ENCODE data around the gene CREB5.
A peak's percentile ranks its signal among the peaks of the same experiment; 100 is the strongest.

CREB5 gene

DNA sequence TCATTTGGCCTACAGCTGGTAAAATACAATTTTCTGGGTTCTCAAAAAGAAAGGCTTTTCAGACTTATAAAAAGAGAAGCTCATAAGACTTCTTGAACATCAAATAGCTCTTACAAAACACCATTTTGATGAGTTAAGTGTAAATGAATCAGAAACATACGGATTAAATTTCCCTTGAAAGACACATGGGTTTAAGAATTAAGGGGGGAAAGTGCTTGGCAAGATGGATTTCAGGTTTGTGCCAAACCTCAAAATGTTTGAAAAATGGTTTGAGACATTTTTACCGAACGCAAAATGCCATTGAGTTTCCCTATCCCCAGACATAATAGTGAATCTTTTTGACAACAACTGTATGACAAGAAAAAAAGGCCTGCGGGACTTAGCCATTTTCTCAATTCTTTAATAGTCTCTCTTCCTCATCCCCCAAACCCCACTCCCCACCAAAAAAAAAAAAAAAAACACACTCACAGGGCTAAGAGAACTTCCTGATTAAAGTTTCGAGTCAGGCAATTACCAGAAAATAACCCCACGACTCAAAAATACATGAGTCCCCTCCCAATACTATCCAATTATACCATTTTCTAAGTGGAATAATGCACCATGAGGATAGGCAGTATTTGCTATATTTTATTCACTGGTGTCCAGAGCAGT, 285.7 kb downstream of the CREB5 start:
- Histone ChIP-seq H3K36me3 (replicated peaks) (no peaks in the 10 kb centered on the region), H3K27me3 (ENCODE audit: low read depth) (no peaks in the 10 kb centered on the region), H3K4me1 (peaks cover 8% of the 10 kb centered on the region), H3K4me3 (no peak overlapping the region), H3K9me3 (no peaks in the 10 kb centered on the region)
- DNase-seq (ENCODE audit: low spot score in 2 of 2), result no peak
- in situ Hi-C loops (cut with MboI; ENCODE audit: low sequenced_read_pairs), result no loop called here

DNA sequence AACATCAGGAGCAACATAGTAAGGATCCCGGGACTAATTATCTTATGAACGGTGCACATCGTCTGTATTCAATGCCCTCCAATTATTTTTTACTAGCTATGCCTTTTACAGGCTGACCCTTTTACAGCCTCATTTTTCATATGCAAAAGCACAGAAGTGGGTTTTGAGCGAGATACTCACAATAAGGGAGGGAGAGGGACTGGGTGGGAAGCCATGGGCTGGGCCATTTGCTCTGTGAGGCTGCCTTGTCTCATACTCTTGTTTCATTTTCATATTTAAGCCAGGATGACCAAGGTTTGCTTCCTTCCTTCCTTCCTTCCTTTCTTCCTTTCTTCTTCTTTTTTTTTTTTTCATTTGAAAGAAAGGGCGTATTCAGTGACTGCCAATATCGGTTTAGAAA, 286.5 kb downstream of the CREB5 start:
- Histone ChIP-seq H3K4me1 (peaks cover 8% of the 10 kb centered on the region), H3K36me3 (replicated peaks) (no peaks in the 10 kb centered on the region), H3K4me3 (no peak overlapping the region), H3K9me3 (no peaks in the 10 kb centered on the region), H3K27me3 (ENCODE audit: low read depth) (no peaks in the 10 kb centered on the region)
- in situ Hi-C loops (cut with MboI; ENCODE audit: low sequenced_read_pairs), result no loop called here
- peak; percentile 78 to 95 for DNase-seq (ENCODE audit: low spot score in 2 of 2)

DNA sequence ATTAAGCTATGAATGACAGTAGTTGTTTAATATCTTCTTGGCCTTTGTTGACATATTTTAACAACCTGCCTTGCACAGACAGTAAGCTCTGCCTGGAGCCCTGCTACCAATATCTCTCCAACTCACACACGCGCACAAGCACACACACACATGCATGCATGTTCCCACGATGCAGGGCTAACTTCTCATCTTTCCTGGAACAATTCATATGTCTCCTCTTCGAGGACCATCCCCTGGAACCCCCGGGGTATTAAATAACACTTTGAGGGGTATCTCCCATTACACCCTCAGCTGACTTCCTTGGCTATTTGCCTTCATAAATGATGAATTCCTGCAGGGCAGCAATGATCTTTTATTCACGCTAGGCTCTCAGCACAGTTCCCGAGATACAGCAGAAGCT, 287.8 kb downstream of the CREB5 start:
- in situ Hi-C loops (cut with MboI; ENCODE audit: low sequenced_read_pairs), result no loop called here
- H3K36me3 ChIP-seq (replicated peaks), result no peaks in the 10 kb centered on the region

DNA sequence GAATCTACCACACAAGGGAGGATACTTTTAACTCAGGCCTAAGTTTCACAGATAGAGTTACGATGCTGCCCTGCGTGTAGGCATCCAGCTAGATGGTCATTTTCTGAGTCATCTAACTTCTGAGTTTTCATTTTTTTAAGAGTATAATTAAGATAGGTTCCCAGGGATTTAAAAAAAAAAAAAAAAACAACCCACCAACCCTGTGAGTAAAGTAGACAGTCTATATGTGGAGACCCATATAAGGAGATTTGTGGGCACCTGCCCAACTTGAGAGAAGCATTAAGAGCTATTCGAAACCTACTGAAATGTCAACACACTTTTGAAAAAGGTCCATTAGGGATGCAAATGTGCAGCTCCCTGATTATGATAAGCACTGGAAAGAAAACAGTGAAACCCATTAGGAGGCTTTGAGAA, 288.5 kb downstream of the CREB5 start:
- in situ Hi-C loops (cut with MboI; ENCODE audit: low sequenced_read_pairs), result no loop called here
- H3K27me3 ChIP-seq (ENCODE audit: low read depth), result no peaks in the 10 kb centered on the region
- H3K4me1 ChIP-seq, result peaks cover 8% of the 10 kb centered on the region
- H3K9me3 ChIP-seq, result no peaks in the 10 kb centered on the region
- DNase-seq (ENCODE audit: low spot score in 2 of 2), result no peak
- H3K4me3 ChIP-seq, result no peak overlapping the region
- H3K36me3 ChIP-seq (replicated peaks), result no peaks in the 10 kb centered on the region

More for the DNA sequence above, 287.8 kb downstream of the CREB5 start:
- Histone ChIP-seq H3K9me3 (no peaks in the 10 kb centered on the region), H3K4me3 (no peak overlapping the region), H3K4me1 (peaks cover 8% of the 10 kb centered on the region), H3K27me3 (ENCODE audit: low read depth) (no peaks in the 10 kb centered on the region)
- no peak for DNase-seq (ENCODE audit: low spot score in 2 of 2)

DNA sequence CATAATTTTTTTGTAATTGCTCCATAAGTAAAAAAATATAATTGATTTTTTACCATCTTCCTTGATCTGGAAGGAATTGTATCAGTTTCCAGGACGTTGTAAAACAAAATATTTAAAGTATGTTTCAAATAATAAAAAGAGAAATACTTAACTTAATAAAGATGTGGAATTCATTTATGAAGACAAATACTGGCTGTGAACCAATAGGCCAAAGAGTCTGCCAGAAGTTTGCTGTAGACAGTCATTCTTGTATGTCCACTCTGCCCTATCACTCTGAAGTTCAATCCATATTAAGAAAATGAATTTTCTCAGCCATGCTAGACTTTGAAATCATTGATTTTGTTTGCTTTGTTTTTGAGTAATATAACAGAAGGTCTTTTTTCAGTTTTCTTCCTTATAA, 289.4 kb downstream of the CREB5 start:
- no peak for DNase-seq (ENCODE audit: low spot score in 2 of 2)
- no peak overlapping the region for H3K4me3 ChIP-seq

DNA sequence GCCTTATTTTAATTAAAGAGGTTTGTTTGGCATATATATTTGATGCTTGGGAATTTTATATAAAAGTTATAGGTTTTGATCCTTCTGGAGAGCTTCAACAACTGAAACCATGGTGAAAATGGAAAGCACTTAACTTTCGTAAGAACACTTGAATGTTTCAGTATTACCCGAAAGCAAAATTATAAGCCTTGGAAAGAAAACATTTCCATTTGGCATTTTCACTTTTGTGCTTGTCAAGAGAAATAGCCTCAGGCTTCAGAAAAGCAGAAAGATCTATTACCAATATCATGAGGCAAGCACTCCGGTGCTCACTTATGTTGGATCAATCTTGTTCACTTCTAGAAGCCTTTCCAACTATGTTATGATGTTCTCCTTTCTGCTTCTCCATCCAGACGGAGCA, 289.9 kb downstream of the CREB5 start:
- Histone ChIP-seq H3K4me3 (no peak overlapping the region), H3K4me1 (peaks cover 8% of the 10 kb centered on the region), H3K9me3 (no peaks in the 10 kb centered on the region), H3K36me3 (replicated peaks) (no peaks in the 10 kb centered on the region), H3K27me3 (ENCODE audit: low read depth) (no peaks in the 10 kb centered on the region)
- no peak for DNase-seq (ENCODE audit: low spot score in 2 of 2)
- in situ Hi-C loops (cut with MboI; ENCODE audit: low sequenced_read_pairs), result no loop called here

More for the DNA sequence above, 289.4 kb downstream of the CREB5 start:
- Histone ChIP-seq H3K4me1 (peaks cover 8% of the 10 kb centered on the region), H3K9me3 (no peaks in the 10 kb centered on the region), H3K27me3 (ENCODE audit: low read depth) (no peaks in the 10 kb centered on the region), H3K36me3 (replicated peaks) (no peaks in the 10 kb centered on the region)
- in situ Hi-C loops (cut with MboI; ENCODE audit: low sequenced_read_pairs), result no loop called here

DNA sequence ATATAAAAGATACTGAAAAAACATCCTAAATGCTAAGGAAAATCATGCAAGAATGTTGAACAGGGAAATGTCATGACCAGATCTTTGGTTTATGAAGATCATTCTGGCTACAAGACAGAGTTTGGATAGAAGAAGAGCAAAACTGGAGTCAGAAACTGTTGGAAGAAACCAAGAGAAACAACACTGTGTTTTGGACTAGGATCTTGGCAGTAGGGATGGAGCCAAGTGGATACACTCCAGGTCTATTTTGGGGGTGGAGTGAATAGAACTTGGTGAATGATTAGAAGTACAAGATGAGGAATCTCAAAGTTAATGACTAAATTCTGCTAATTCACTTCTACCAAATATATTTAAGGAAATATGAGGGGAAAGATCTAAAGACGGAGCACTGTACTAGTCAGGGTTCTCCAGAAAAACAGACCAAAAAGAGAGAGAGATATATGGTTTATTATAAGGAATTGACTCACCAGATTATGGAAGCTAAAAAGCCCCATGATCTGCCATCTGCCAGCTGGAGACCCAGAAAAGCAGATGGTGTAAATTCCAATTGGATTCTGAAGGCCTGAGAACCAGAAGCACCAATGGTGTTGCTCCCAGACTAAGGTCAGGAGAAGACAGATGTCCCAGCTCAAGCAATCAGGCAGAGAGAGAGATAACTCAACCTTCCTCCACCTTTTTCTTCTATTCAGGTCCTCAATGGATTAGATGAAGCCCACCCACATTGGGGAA, 290.9 kb downstream of the CREB5 start:
- no peak overlapping the region for H3K4me3 ChIP-seq
- peaks cover 5% of the 10 kb centered on the region; the same call in 1 of the 2 replicates for H3K27me3 ChIP-seq (ENCODE audit: low read depth)
- DNase-seq (ENCODE audit: low spot score in 2 of 2), result no peak
- no peaks in the 10 kb centered on the region for H3K9me3 ChIP-seq
- peaks cover 8% of the 10 kb centered on the region for H3K4me1 ChIP-seq
- in situ Hi-C loops (cut with MboI; ENCODE audit: low sequenced_read_pairs), result no loop called here
- no peaks in the 10 kb centered on the region for H3K36me3 ChIP-seq (replicated peaks)

DNA sequence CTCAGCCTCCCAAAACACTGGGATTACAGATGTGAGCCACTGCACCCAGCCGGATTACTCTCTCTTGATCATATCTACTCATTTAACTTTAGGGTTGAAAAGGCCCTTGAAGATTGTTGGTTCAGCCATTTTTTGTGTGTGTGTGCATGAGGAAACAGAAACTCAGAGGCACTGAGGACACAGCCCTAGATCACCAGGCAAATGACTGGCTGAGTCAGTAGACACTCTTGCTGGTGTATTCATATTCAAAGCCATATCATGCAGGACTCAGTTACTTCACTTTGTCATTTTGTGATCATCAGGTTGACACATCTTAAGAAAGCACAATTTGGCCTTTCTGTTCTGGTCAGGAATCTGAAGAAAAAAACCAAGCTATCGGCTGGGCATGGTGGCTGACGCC, 292.4 kb downstream of the CREB5 start:
- in situ Hi-C loops (cut with MboI; ENCODE audit: low sequenced_read_pairs), result no loop called here
- Histone ChIP-seq H3K36me3 (replicated peaks) (no peaks in the 10 kb centered on the region), H3K4me3 (no peak overlapping the region), H3K4me1 (peaks cover 4% of the 10 kb centered on the region), H3K27me3 (ENCODE audit: low read depth) (peaks cover 5% of the 10 kb centered on the region; the same call in 1 of the 2 replicates), H3K9me3 (no peaks in the 10 kb centered on the region)
- no peak for DNase-seq (ENCODE audit: low spot score in 2 of 2)

DNA sequence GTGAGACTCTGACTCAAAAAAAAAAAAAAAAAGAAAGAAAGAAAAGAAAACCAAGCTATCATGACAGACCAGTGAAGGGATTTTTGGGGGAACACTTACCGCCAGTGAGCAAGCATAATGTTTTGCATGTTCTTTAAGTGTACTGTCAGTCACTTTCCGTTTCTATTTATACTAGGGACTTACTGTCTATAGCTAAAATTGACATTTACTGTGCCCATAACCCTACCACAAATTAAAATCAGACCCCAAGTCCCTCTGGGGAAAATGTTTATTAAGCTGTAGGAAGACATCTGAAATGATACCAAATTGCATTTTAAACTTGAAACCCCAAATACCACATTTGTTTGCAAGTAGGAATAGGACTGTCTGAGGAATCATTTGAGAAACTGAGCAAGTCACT, 293.0 kb downstream of the CREB5 start:
- Histone ChIP-seq H3K9me3 (no peaks in the 10 kb centered on the region), H3K4me1 (peaks cover 4% of the 10 kb centered on the region), H3K4me3 (no peak overlapping the region), H3K27me3 (ENCODE audit: low read depth) (peaks cover 5% of the 10 kb centered on the region; the same call in 1 of the 2 replicates), H3K36me3 (replicated peaks) (no peaks in the 10 kb centered on the region)
- in situ Hi-C loops (cut with MboI; ENCODE audit: low sequenced_read_pairs), result no loop called here
- no peak for DNase-seq (ENCODE audit: low spot score in 2 of 2)

DNA sequence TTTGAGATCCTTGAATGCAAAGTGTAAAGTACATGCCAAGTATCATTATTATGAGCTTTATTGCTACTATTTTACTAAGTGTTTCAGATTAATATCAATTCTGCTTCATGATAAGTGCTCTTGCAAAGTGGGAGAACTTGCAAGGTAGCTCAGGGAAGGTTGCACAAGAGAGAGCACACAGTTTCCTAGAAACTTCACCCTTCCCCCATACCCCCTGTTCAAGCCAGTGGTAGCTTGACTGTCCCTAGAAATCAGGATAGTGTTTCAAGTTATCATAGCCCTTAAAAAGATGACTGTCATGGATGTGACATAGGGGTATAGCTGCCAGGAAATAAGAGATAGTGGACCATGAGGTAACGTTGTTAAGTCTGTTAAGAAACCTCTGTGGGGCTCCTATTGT, 294.3 kb downstream of the CREB5 start:
- H3K9me3 ChIP-seq, result no peaks in the 10 kb centered on the region
- in situ Hi-C loops (cut with MboI; ENCODE audit: low sequenced_read_pairs), result no loop called here

DNA sequence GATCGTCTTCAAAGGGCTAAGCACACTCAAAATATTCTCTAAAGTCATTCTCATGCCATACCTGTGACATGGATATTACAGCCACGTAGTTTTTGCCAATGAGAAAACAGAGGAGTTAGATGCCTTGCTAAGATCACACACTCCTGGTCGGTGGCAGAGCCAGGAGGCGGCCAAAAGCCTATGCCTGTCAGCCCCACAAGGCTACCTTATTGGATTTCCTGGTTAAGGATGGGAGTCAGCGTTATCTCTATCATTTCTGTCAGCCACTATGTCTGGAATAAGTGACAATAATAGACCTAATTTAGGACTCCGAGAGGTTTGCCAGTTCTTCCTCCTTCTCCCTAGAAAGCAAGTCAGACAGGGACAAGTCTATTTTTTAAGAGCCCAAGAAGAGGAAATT, 295.0 kb downstream of the CREB5 start:
- H3K4me1 ChIP-seq, result peaks cover 4% of the 10 kb centered on the region
- no peaks in the 10 kb centered on the region for H3K9me3 ChIP-seq
- H3K27me3 ChIP-seq (ENCODE audit: low read depth), result peaks cover 5% of the 10 kb centered on the region; the same call in 1 of the 2 replicates
- no peaks in the 10 kb centered on the region for H3K36me3 ChIP-seq (replicated peaks)
- no peak for DNase-seq (ENCODE audit: low spot score in 2 of 2)
- no peak overlapping the region for H3K4me3 ChIP-seq
- in situ Hi-C loops (cut with MboI; ENCODE audit: low sequenced_read_pairs), result no loop called here

More for the DNA sequence above, 294.3 kb downstream of the CREB5 start:
- H3K4me1 ChIP-seq, result peaks cover 4% of the 10 kb centered on the region
- no peaks in the 10 kb centered on the region for H3K36me3 ChIP-seq (replicated peaks)
- H3K27me3 ChIP-seq (ENCODE audit: low read depth), result peaks cover 5% of the 10 kb centered on the region; the same call in 1 of the 2 replicates
- no peak for DNase-seq (ENCODE audit: low spot score in 2 of 2)
- no peak overlapping the region for H3K4me3 ChIP-seq

DNA sequence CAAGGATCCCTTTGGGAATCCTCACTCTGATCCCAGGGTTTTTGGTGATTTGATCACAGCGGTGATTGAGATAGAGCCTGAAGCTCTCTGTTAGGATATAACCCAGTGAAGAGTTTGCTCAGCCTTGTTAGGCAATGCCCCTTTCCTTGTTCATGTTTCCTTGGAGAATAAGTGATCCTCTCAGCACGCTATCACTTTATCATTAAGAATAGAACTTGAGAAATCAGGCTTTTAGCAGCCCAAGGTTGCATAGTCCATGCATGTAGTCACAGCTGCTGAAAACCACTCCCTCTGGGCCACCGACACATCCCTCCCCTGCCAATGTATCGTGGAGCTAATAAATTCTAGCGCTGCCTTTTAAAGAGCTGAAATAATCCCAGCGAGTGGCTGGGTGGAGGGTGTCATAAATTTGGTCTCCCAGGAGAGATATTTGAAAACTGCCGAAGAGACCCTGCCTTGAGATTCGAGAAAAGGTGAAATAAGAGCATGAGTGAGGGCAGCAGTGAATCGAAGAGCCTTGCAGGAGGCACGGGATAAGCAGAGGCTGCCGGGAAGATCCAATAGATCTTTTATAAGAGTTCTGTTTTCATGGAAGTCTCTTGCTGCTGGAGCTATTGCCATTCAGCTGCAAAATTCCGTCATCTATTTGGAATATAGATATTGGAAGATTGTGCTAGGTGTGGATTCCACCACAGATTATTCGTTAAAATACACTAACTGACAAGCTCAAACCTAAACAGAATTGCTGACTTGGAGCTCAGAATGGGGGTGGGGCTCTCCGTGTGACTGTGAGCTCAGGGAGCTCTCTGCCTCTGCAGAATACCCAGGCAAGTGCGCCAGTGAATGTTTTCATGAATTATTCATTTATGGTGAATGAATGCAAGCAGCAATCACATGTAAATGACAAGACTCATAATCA, 296.0 kb downstream of the CREB5 start:
- DNase-seq (ENCODE audit: low spot score in 2 of 2), result peak; percentile 83 to 84
- H3K4me3 ChIP-seq, result peak overlapping the region; percentile 1; the same call in 1 of the 2 replicates
- no peaks in the 10 kb centered on the region for H3K36me3 ChIP-seq (replicated peaks)
- in situ Hi-C loops (cut with MboI; ENCODE audit: low sequenced_read_pairs), result no loop called here
- peaks cover 5% of the 10 kb centered on the region; the same call in 1 of the 2 replicates for H3K27me3 ChIP-seq (ENCODE audit: low read depth)
- no peaks in the 10 kb centered on the region for H3K9me3 ChIP-seq
- H3K4me1 ChIP-seq, result peaks cover 4% of the 10 kb centered on the region

DNA sequence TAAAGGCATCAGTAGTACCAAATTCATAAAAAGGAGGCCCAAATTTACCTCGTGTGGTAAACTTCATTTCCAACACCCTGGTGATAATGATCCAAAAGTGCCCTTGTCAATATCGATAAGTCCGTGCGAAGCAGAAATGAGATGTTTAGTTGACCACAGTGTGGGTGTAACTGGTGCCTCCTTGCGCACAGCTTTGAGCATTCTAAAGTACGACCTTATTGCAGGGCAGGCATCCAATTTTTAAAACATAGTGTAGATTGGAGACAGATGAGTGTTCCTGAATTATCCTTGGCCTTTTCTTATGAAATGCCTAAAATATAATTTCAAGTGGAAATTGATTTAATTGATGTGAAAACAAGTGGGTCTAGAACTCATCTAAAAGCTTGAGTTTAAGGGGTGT, 297.4 kb downstream of the CREB5 start:
- Histone ChIP-seq H3K9me3 (no peaks in the 10 kb centered on the region), H3K36me3 (replicated peaks) (no peaks in the 10 kb centered on the region), H3K27me3 (ENCODE audit: low read depth) (peaks cover 5% of the 10 kb centered on the region; the same call in 1 of the 2 replicates), H3K4me3 (no peak overlapping the region), H3K4me1 (peaks cover 4% of the 10 kb centered on the region)
- in situ Hi-C loops (cut with MboI; ENCODE audit: low sequenced_read_pairs), result no loop called here
- DNase-seq (ENCODE audit: low spot score in 2 of 2), result no peak
